Left ventricle myocardium inferior (tissue), 1 donor: Measurements from ENCODE around the gene ABCF1. TPM values are rescaled to one million over a fixed set of nuclear protein-coding genes. Genes with fewer than 3 reads are reported as not detected.
A peak's percentile ranks its signal among the peaks of the same experiment; 100 is the strongest.

Experiments used
- DNase-seq: peaks from one replicate; pipeline ENCODE4 v3.0.0-alpha.2; 2020
- H3K27ac ChIP-seq: fragments of 200-600 bp; replicated peaks from 2 replicates; pipeline ENCODE4 v1.8.0; 2021
- H3K27me3 ChIP-seq: fragments of 200-600 bp; 2 replicates; pipeline ENCODE4 v1.8.0; 2021; ENCODE audit warnings: low read depth
- H3K36me3 ChIP-seq: fragments of 200-600 bp; 2 replicates; pipeline ENCODE4 v1.8.0; 2021
- H3K4me1 ChIP-seq: fragments of 200-600 bp; 2 replicates; pipeline ENCODE4 v1.8.0; 2021
- H3K4me3 ChIP-seq: fragments of 200-600 bp; 2 replicates; pipeline ENCODE4 v1.8.0; 2021; ENCODE audit warnings: mild to moderate bottlenecking, moderate library complexity
- H3K9me3 ChIP-seq: fragments of 200-600 bp; replicated peaks from 2 replicates; pipeline ENCODE4 v1.8.0; 2021
- CTCF ChIP-seq: fragments of 200-600 bp; IDR thresholded peaks from 2 replicates; pipeline ENCODE4 v1.8.0; 2021; ENCODE audit warnings: antibody characterized with exemption, mild to moderate bottlenecking, borderline replicate concordance
- intact Hi-C: fragments of 100-400 bp; cut with micrococcal nuclease; formaldehyde crosslinking; loops from one replicate; pipeline ENCODE4 v1.11.0; 2022
- microRNA-seq: library from miRNA; unstranded; fragments of <30 nt; microRNA quantifications from one replicate; pipeline ENCODE4 v1.2.0, GENCODE V29; 2020
- total RNA-seq: library from RNA; stranded (reverse); fragmentation: NEBNext Ultra II Directional; extraction: Animal tissue kit (Norgen Biotek cat#: 25700); gene quantifications from one replicate; pipeline ENCODE4 v1.2.1, GENCODE V29; 2021
- donor health status: DM: no; HTN: yes; CAD: no; lungs with severe emphysema.

ABCF1 gene
- total RNA-seq, 1 donor from 2014 or later, result 38.8 TPM

- intact Hi-C loops, result no loop called here
- TF ChIP-seq CTCF, result no peak
- no peak overlapping the region for H3K4me3 ChIP-seq
- peaks cover 16% of the 10 kb centered on the region for H3K4me1 ChIP-seq
- DNase-seq, result no peak
- peaks cover 72% of the 10 kb centered on the region for H3K36me3 ChIP-seq
- no peak overlapping the region for H3K27ac ChIP-seq
- H3K27me3 ChIP-seq, result no peaks in the 10 kb centered on the region
- no peaks in the 10 kb centered on the region for H3K9me3 ChIP-seq
Observed at GRCh38 chr6:30625511-30625910, 54.3 kb downstream of the ABCF1 start.

GRCh38 chr6:30626484-30627366, 55.5 kb downstream of the ABCF1 start, which contains the start of gene ATAT1:
Gene ATAT1 (plus strand): TSS chr6:30626874.
- Histone ChIP-seq H3K4me3 (peak within 1 kb of the TSS; percentile 76), H3K36me3 (peaks cover 60% of the 10 kb centered on the region), H3K27me3 (no peaks in the 10 kb centered on the region), H3K9me3 (no peaks in the 10 kb centered on the region), H3K27ac (peak within 1 kb of the TSS; percentile 93), H3K4me1 (peaks cover 16% of the 10 kb centered on the region)
- peak; percentile 60 for TF ChIP-seq CTCF
- intact Hi-C loops, result no loop called here
- peak; percentile 92 for DNase-seq

- intact Hi-C loops, result no loop called here
- no peak overlapping the region for H3K27ac ChIP-seq
- DNase-seq, result no peak
- H3K4me1 ChIP-seq, result no peaks in the 10 kb centered on the region
- no peak overlapping the region for H3K4me3 ChIP-seq
- no peak for TF ChIP-seq CTCF
- peaks cover 19% of the 10 kb centered on the region for H3K36me3 ChIP-seq
- H3K27me3 ChIP-seq, result no peaks in the 10 kb centered on the region
- H3K9me3 ChIP-seq, result no peaks in the 10 kb centered on the region
Observed at GRCh38 chr6:30635834-30636233, 64.6 kb downstream of the ABCF1 start.

- Histone ChIP-seq H3K27ac (no peak overlapping the region), H3K9me3 (no peaks in the 10 kb centered on the region), H3K4me1 (no peaks in the 10 kb centered on the region), H3K4me3 (no peak overlapping the region), H3K36me3 (peaks cover 23% of the 10 kb centered on the region), H3K27me3 (no peaks in the 10 kb centered on the region)
- no peak for TF ChIP-seq CTCF
- intact Hi-C loops, result no loop called here
- no peak for DNase-seq
Observed at GRCh38 chr6:30640481-30640880, 69.2 kb downstream of the ABCF1 start.

- intact Hi-C loops, result no loop called here
- peaks cover 23% of the 10 kb centered on the region for H3K36me3 ChIP-seq
Observed at GRCh38 chr6:30641048-30641447, 69.8 kb downstream of the ABCF1 start.

More at GRCh38 chr6:30641048-30641447, 69.8 kb downstream of the ABCF1 start:
- Histone ChIP-seq H3K4me1 (peaks cover 5% of the 10 kb centered on the region), H3K27me3 (no peaks in the 10 kb centered on the region), H3K9me3 (no peaks in the 10 kb centered on the region), H3K4me3 (no peak overlapping the region), H3K27ac (no peak overlapping the region)
- no peak for DNase-seq
- TF ChIP-seq CTCF, result no peak

Small RNA genes within 50 kb of the gene (microRNA-seq; reads per million reads assigned to microRNA genes)
- gene MIR877, result 7.2 reads per million, percentile 20 among the genes with 10 or more reads in this experiment

Other genes with a start within 250 kb of the ABCF1 start
- 7.7 TPM for gene TRIM39, start 244.5 kb upstream of the ABCF1 start, total RNA-seq
- 25.7 TPM for gene RPP21, start 226.3 kb upstream of the ABCF1 start, total RNA-seq
- 142 TPM for gene HLA-E, start 81.9 kb upstream of the ABCF1 start, total RNA-seq
- gene GNL1, start 15.0 kb upstream of the ABCF1 start, total RNA-seq, result 18.3 TPM
- gene PRR3, start 14.1 kb upstream of the ABCF1 start, total RNA-seq, result 2.0 TPM
- 31.5 TPM for gene PPP1R10, start 45.8 kb downstream of the ABCF1 start, total RNA-seq
- 119 TPM for gene MRPS18B, start 46.4 kb downstream of the ABCF1 start, total RNA-seq
- gene ATAT1, start 55.4 kb downstream of the ABCF1 start, total RNA-seq, result 2.7 TPM
- gene C6orf136, start 75.7 kb downstream of the ABCF1 start, total RNA-seq, result 57.3 TPM
- gene DHX16, start 101.6 kb downstream of the ABCF1 start, total RNA-seq, result 22.1 TPM
- gene PPP1R18, start 115.2 kb downstream of the ABCF1 start, total RNA-seq, result 14.5 TPM
- gene NRM, start 119.5 kb downstream of the ABCF1 start, total RNA-seq, result 3.7 TPM
- gene MDC1, start 145.8 kb downstream of the ABCF1 start, total RNA-seq, result 14.1 TPM
- gene TUBB, start 148.9 kb downstream of the ABCF1 start, total RNA-seq, result 187 TPM
- gene FLOT1, start 171.2 kb downstream of the ABCF1 start, total RNA-seq, result 223 TPM
- 41.4 TPM for gene IER3, start 173.1 kb downstream of the ABCF1 start, total RNA-seq